ENCODE measurements around the gene IQSEC1. TPM values are rescaled to one million over a fixed set of nuclear protein-coding genes. Genes with fewer than 3 reads are reported as not detected.

IQSEC1 gene
- total and polyA plus RNA-seq, 9 of the 15 experiments (the other 6 are each of a cell fraction or from before 2014, with no cell fraction given): 0.56 to 39.0 (median 6.8) TPM

GRCh38 chr3:13013151-13013561 lies 60.1 kb downstream of the IQSEC1 start (continued):
- TF ChIP-seq NFE2L1 (tag; IDR thresholded peaks at IDR 0.05; ENCODE audit: borderline replicate concordance, low read depth): no peak
- no peak for TF ChIP-seq FUS (optimal IDR thresholded peaks at IDR 0.05; ENCODE audit: low read depth, low read length)
- TF ChIP-seq GTF2F1 (IDR thresholded peaks at IDR 0.05; ENCODE audit: low read depth, low read length): no peak
- peak; percentile 22 to 75; a peak in 3 of 4 replicates for TF ChIP-seq TRIM24 (IDR thresholded peaks at IDR 0.05)
- no peak for TF ChIP-seq NFXL1 (CRISPR knock-in tag; IDR thresholded peaks at IDR 0.05)
- TF ChIP-seq MAFF (IDR thresholded peaks at IDR 0.05; ENCODE audit: low read length): no peak
- 0 out of 2 replicates have a peak, but pooled peaks have one; percentile 17 for TF ChIP-seq TOE1 (IDR thresholded peaks at IDR 0.05; ENCODE audit: borderline replicate concordance)
- no peak for TF ChIP-seq TOE1 (CRISPR knock-in tag; IDR thresholded peaks at IDR 0.05; ENCODE audit: borderline replicate concordance, low read depth)
- TF ChIP-seq EGR1 (conservative IDR thresholded peaks at IDR 0.05): no peak; the same call in 1 of the 2 replicates
- TF ChIP-seq SIRT6 (IDR thresholded peaks at IDR 0.05; ENCODE audit: low read depth, low read length): no peak
- no peak for TF ChIP-seq PHF8 (IDR thresholded peaks at IDR 0.05; ENCODE audit: borderline replicate concordance, low read length)
- no peak for TF ChIP-seq AFF4 (CRISPR knock-in tag; IDR thresholded peaks at IDR 0.05)
- no peak for TF ChIP-seq ZNF589 (CRISPR knock-in tag; IDR thresholded peaks at IDR 0.05; ENCODE audit: low read depth)
- TF ChIP-seq HEY1 (CRISPR knock-in tag; IDR thresholded peaks at IDR 0.05; ENCODE audit: borderline replicate concordance): no peak
- no peak for TF ChIP-seq ARID3B (CRISPR knock-in tag; IDR thresholded peaks at IDR 0.05; ENCODE audit: borderline replicate concordance)
- no peak for TF ChIP-seq ZBTB49 (CRISPR knock-in tag; IDR thresholded peaks at IDR 0.05; ENCODE audit: borderline replicate concordance)
- TF ChIP-seq CHD4 (IDR thresholded peaks at IDR 0.05; ENCODE audit: insufficient read depth, insufficient replicate concordance, low read depth, low read length, poor library complexity, severe bottlenecking): no peak
- TF ChIP-seq MTF1 (CRISPR knock-in tag; IDR thresholded peaks at IDR 0.05; ENCODE audit: borderline replicate concordance): no peak
- TF ChIP-seq ZNF696 (CRISPR knock-in tag; conservative IDR thresholded peaks at IDR 0.05): no peak
- no peak for TF ChIP-seq KAT2B (IDR thresholded peaks at IDR 0.05; ENCODE audit: low read depth, low read length)
- TF ChIP-seq KLF1 (tag; IDR thresholded peaks at IDR 0.05): peak; percentile 92
- no peak for TF ChIP-seq SUPT5H (IDR thresholded peaks at IDR 0.05)
- TF ChIP-seq IFI16 (CRISPR knock-in tag; IDR thresholded peaks at IDR 0.05): no peak
